SU-DHL-6 (cell line): ENCODE measurements around the gene GRID2.

Experiments used
- H2AFZ ChIP-seq: fragments of 200-600 bp; sonication (generic); 2 replicates; pipeline ENCODE4 v1.6.1; 2014; ENCODE audit warnings: low read depth, mild to moderate bottlenecking, moderate library complexity, mixed read lengths, antibody characterized with exemption, low read length; ENCODE audit not compliant: severe bottlenecking
- H3F3A ChIP-seq: fragments of 200-600 bp; shearing (Covaris generic); 2 replicates; pipeline ENCODE4 v1.6.0; 2016; ENCODE audit warnings: antibody characterized with exemption, mild to moderate bottlenecking; ENCODE audit not compliant: insufficient read depth
- H3K27ac ChIP-seq: fragments of 200-600 bp; sonication (generic); 2 replicates; pipeline ENCODE4 v1.5.1; 2016; ENCODE audit warnings: low read depth, mild to moderate bottlenecking, low read length, moderate library complexity, mixed read lengths
- H3K27me3 ChIP-seq: fragments of 200-600 bp; sonication (generic), shearing (Covaris generic); 2 replicates; pipeline ENCODE4 v1.6.0; 2014; ENCODE audit warnings: mild to moderate bottlenecking, low read length
- H3K36me3 ChIP-seq: fragments of 200-600 bp; sonication (generic); 2 replicates; pipeline ENCODE4 v1.6.1; 2014; ENCODE audit warnings: mild to moderate bottlenecking, low read length, mixed read lengths
- H3K4me2 ChIP-seq: fragments of 300-600, 200-600 bp; shearing (Covaris generic), sonication (generic); 2 replicates; pipeline ENCODE4 v1.6.0; 2014; ENCODE audit warnings: low read length, low read depth, mild to moderate bottlenecking; ENCODE audit not compliant: poor library complexity, severe bottlenecking
- H3K4me3 ChIP-seq: fragments of 200-600 bp; sonication (generic); 2 replicates; pipeline ENCODE4 v1.5.1; 2014; ENCODE audit warnings: antibody characterized with exemption, low read length, mild to moderate bottlenecking, mixed read lengths; ENCODE audit not compliant: insufficient read depth, poor library complexity, severe bottlenecking
- H3K79me2 ChIP-seq: fragments of 200-600 bp; sonication (generic); 2 replicates; pipeline ENCODE4 v1.6.1; 2014; ENCODE audit warnings: mild to moderate bottlenecking, low read length, moderate library complexity; ENCODE audit not compliant: insufficient read depth
- H3K9ac ChIP-seq: fragments of 200-600 bp; sonication (generic); 2 replicates; pipeline ENCODE4 v1.7.0; 2014; ENCODE audit warnings: mild to moderate bottlenecking, low read length
- H3K9me2 ChIP-seq: fragments of 200-600 bp; sonication (generic); replicated peaks from 2 replicates; pipeline ENCODE4 v1.6.1; 2014; ENCODE audit warnings: low read length; ENCODE audit not compliant: insufficient read depth
- H3K9me3 ChIP-seq: fragments of 200-600 bp; sonication (generic); 2 replicates; pipeline ENCODE4 v1.6.1; 2014; ENCODE audit warnings: low read length, mixed read lengths; ENCODE audit not compliant: insufficient read depth
- H4K20me1 ChIP-seq: fragments of 200-600 bp; sonication (generic); 2 replicates; pipeline ENCODE4 v1.6.1; 2014; ENCODE audit warnings: low read depth, mild to moderate bottlenecking, antibody characterized with exemption, low read length, moderate library complexity, mixed read lengths
- CTCF ChIP-seq: fragments of 200-600 bp; sonication (generic); IDR thresholded peaks from one replicate; pipeline ENCODE4 v1.5.1; 2017; ENCODE audit warnings: antibody characterized with exemption, mild to moderate bottlenecking, low read length, moderate library complexity; ENCODE audit not compliant: insufficient read depth, poor library complexity, severe bottlenecking
- EZH2phosphoT487 ChIP-seq: fragments of 200-600 bp; sonication (generic), shearing (Covaris generic); conservative IDR thresholded peaks from 2 replicates; pipeline ENCODE4 v1.6.1; 2018; ENCODE audit warnings: mild to moderate bottlenecking, antibody characterized with exemption, low read length, moderate library complexity, mixed read lengths

The GRID2 gene

DNA sequence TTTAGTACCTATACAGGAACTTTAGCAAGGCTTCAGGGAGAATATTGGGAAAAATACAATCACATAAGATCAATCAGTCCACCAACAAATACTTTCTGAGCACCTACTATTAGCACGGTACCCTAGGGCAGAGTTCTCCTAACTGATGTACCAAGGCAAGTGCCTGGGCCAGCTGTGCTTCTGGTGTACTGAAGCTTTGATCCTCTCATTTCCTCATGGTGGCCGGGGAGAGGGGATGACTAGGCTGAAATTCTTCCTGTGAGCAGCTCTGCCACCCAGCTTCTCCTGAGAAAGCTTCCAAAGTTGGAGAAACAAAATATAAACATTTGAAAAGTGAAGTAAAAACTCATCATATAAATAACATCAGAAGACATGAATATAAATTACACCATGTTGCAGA is 1475.5 kb downstream of the GRID2 start:
- Histone ChIP-seq H2AFZ (no peak overlapping the region), H4K20me1 (no peaks in the 10 kb centered on the region)

GRCh38 chr4:93780080-93780479 is 1476.3 kb downstream of the GRID2 start:
- TF ChIP-seq EZH2phosphoT487, result no peak
- no peak for TF ChIP-seq CTCF
- no peak overlapping the region for H3K27ac ChIP-seq
- H3K4me2 ChIP-seq, result no peak overlapping the region
- H2AFZ ChIP-seq, result no peak overlapping the region
- H3K9me3 ChIP-seq, result no peaks in the 10 kb centered on the region
- no peaks in the 10 kb centered on the region for H4K20me1 ChIP-seq
- H3K9ac ChIP-seq, result no peak overlapping the region
- H3K36me3 ChIP-seq, result no peaks in the 10 kb centered on the region
- H3K9me2 ChIP-seq, result no peaks in the 10 kb centered on the region
- no peak overlapping the region for H3K4me3 ChIP-seq
- no peaks in the 10 kb centered on the region for H3K79me2 ChIP-seq
- H3K27me3 ChIP-seq, result no peaks in the 10 kb centered on the region
- H3F3A ChIP-seq, result no peaks in the 10 kb centered on the region

More for the DNA sequence above, 1475.5 kb downstream of the GRID2 start:
- no peak overlapping the region for H3K27ac ChIP-seq
- no peak overlapping the region for H3K4me2 ChIP-seq
- no peak for TF ChIP-seq CTCF
- no peak for TF ChIP-seq EZH2phosphoT487
- no peaks in the 10 kb centered on the region for H3F3A ChIP-seq
- no peaks in the 10 kb centered on the region for H3K27me3 ChIP-seq
- no peak overlapping the region for H3K4me3 ChIP-seq
- H3K79me2 ChIP-seq, result no peaks in the 10 kb centered on the region
- H3K9me2 ChIP-seq, result no peaks in the 10 kb centered on the region
- no peaks in the 10 kb centered on the region for H3K36me3 ChIP-seq
- no peak overlapping the region for H3K9ac ChIP-seq
- H3K9me3 ChIP-seq, result no peaks in the 10 kb centered on the region

GRCh38 chr4:93781198-93781597 is 1477.4 kb downstream of the GRID2 start:
- H3K79me2 ChIP-seq, result no peaks in the 10 kb centered on the region
- no peaks in the 10 kb centered on the region for H4K20me1 ChIP-seq
- H3F3A ChIP-seq, result no peaks in the 10 kb centered on the region
- no peak overlapping the region for H2AFZ ChIP-seq
- no peaks in the 10 kb centered on the region for H3K9me2 ChIP-seq
- no peak overlapping the region for H3K9ac ChIP-seq
- no peak for TF ChIP-seq EZH2phosphoT487
- TF ChIP-seq CTCF, result no peak
- no peak overlapping the region for H3K4me2 ChIP-seq
- no peaks in the 10 kb centered on the region for H3K36me3 ChIP-seq
- H3K27me3 ChIP-seq, result no peaks in the 10 kb centered on the region
- H3K9me3 ChIP-seq, result no peaks in the 10 kb centered on the region
- no peak overlapping the region for H3K27ac ChIP-seq
- no peak overlapping the region for H3K4me3 ChIP-seq

DNA sequence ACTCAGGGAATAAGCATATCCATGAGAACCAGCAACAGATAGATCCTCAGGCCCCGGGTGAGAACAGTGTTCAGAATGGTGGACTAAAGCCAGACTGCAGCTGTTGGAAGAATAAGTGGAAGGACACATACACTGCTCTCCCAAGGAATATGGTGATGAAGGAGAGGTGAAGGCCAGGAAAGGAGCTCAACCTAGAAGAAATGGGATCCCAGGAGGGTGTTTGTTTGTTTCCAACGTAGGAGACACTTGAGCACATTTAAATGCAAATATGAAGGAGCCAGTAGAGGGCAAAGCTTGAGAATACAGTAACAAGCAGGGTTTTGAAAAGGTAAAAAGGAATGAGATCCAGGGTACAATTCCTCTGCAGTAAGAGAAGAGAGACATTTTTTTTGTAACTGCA is 1482.4 kb downstream of the GRID2 start:
- H3K4me3 ChIP-seq, result no peak overlapping the region
- H3K27ac ChIP-seq, result no peak overlapping the region
- H3K9me2 ChIP-seq, result no peaks in the 10 kb centered on the region
- H3K79me2 ChIP-seq, result no peaks in the 10 kb centered on the region
- no peaks in the 10 kb centered on the region for H3K36me3 ChIP-seq
- no peak overlapping the region for H3K9ac ChIP-seq
- no peak overlapping the region for H2AFZ ChIP-seq
- H3K9me3 ChIP-seq, result no peaks in the 10 kb centered on the region
- no peaks in the 10 kb centered on the region for H3F3A ChIP-seq
- H4K20me1 ChIP-seq, result no peaks in the 10 kb centered on the region
- H3K4me2 ChIP-seq, result no peak overlapping the region
- TF ChIP-seq CTCF, result no peak
- TF ChIP-seq EZH2phosphoT487, result no peak
- H3K27me3 ChIP-seq, result no peaks in the 10 kb centered on the region
